Chondrocyte (in vitro differentiated cells): Measurements from ENCODE around the gene TNS2. TPM values are rescaled to one million over a fixed set of nuclear protein-coding genes. Genes with fewer than 3 reads are reported as not detected.

Source experiments
- DNase-seq: peaks from one replicate; pipeline ENCODE4 v3.0.0; 2021; ENCODE audit warnings: mixed read lengths, low spot score
- H3K27ac Mint-ChIP-seq: one replicate; pipeline ENCODE4 v1.8.0; 2021; ENCODE audit warnings: mild to moderate bottlenecking, moderate library complexity, mixed read lengths; ENCODE audit not compliant: unreplicated experiment
- H3K27me3 Mint-ChIP-seq: 2 replicates; pipeline ENCODE4 v1.8.0; 2021; ENCODE audit warnings: low read depth, mixed read lengths
- H3K36me3 Mint-ChIP-seq: 2 replicates; pipeline ENCODE4 v1.8.0; 2021; ENCODE audit warnings: low read depth, mixed read lengths
- H3K4me1 Mint-ChIP-seq: 2 replicates; pipeline ENCODE4 v1.8.0; 2021; ENCODE audit warnings: low read depth, mild to moderate bottlenecking, mixed read lengths
- H3K4me3 Mint-ChIP-seq: one replicate; pipeline ENCODE4 v1.8.0; 2021; ENCODE audit warnings: mild to moderate bottlenecking, moderate library complexity, mixed read lengths; ENCODE audit not compliant: unreplicated experiment
- H3K9me3 Mint-ChIP-seq: 2 replicates; pipeline ENCODE4 v1.8.0; 2021; ENCODE audit warnings: low read depth, mixed read lengths
- CTCF ChIP-seq: fragments of 200-600 bp; sonication (generic); IDR thresholded peaks from 2 replicates; pipeline ENCODE4 v1.5.0; 2021; ENCODE audit warnings: antibody characterized with exemption, mild to moderate bottlenecking, moderate library complexity
- total RNA-seq: library from RNA; stranded (reverse); gene quantifications from 3 replicates; pipeline ENCODE4 v1.2.1, GENCODE V29; 2021

Gene TNS2
- total RNA-seq, 1 donor from 2014 or later: 104 TPM

DNA sequence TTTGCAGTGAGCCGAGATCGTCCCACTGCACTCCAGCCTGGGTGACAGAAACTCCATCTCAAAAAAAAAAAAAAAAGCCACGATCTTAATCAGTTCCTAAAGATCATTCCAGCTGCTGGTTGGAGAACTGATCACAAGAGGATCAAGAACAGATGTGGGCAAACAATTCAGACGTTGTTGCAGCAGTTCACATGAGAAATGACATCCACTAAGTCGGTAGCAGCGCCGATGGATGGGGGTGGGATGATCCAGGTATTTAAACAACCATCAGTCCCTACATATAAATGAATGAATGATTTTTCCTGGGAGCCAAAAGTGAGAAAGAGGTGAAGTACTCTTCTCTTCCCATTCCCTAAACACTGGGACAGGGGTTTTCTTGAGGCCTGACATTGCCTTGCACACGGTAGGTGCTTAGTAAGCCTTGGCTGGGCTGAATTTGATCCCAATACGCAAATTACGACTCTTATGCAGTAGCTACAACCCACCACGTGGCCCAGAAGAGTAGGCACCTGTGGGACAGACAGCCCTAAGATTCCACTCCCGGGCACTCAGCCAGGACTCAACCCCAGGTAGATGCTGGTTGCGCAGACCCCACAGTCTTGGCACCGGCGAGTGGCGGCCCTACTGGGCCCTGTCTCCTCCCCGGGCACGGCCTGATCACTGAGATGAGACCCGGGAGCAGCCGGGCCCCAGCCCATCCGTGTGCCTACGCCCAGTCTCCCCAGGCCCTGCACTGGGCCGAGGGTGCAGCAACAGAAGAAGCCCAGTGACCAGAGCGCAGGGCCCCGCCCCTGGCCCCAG is 28.8 kb downstream of the TNS2 start:
- peak; percentile 30 for TF ChIP-seq CTCF
- DNase-seq: peak; percentile 6
- Mint-ChIP-seq H3K27me3 (no peaks in the 10 kb centered on the region), H3K4me1 (peaks cover 38% of the 10 kb centered on the region), H3K4me3 (peak overlapping the region; percentile 81), H3K27ac (peak overlapping the region; percentile 97), H3K36me3 (peaks cover 28% of the 10 kb centered on the region), H3K9me3 (no peaks in the 10 kb centered on the region)

- no peaks in the 10 kb centered on the region for H3K9me3 Mint-ChIP-seq
Observed at GRCh38 chr12:53079226-53080117, 29.6 kb downstream of the TNS2 start, which contains the start of gene SPRYD3. TSS of gene SPRYD3 (minus strand) at chr12:53079390. CDS start at chr12:53079333, 57 bp downstream.

DNA sequence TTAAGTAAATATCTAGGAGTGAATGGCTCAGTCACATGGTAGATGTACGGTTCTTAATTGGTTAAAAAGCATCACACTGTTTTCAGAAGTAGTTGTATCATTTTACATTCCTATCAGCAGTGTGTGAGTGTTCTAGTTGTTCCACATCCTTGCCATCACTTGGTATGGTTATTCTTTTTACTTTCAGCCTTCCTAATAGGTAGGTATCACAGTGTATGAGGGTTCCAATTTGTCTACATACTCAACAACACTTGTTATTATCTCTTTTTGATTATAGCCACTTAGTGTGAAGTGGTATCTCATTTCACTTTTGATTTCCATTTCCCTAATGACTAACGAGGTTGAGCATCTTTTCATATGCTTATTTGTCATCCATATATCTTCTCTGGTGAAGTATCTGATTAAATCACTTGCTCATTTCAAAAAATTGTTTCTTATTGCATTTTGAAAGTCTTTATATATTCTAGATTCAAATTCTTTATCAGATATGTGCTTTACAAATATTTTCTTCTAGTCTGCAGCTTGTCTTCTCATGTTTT is 32.8 kb downstream of the TNS2 start:
- no peak overlapping the region for H3K27ac Mint-ChIP-seq
- TF ChIP-seq CTCF: no peak
- H3K9me3 Mint-ChIP-seq: no peaks in the 10 kb centered on the region
- no peak overlapping the region for H3K4me3 Mint-ChIP-seq
- H3K27me3 Mint-ChIP-seq: no peaks in the 10 kb centered on the region
- H3K4me1 Mint-ChIP-seq: peaks cover 25% of the 10 kb centered on the region
- H3K36me3 Mint-ChIP-seq: no peaks in the 10 kb centered on the region
- no peak for DNase-seq

More at GRCh38 chr12:53079226-53080117, 29.6 kb downstream of the TNS2 start, which contains the start of gene SPRYD3:
- H3K4me1 Mint-ChIP-seq: peaks cover 31% of the 10 kb centered on the region
- TF ChIP-seq CTCF: no peak
- H3K27me3 Mint-ChIP-seq: no peaks in the 10 kb centered on the region
- H3K27ac Mint-ChIP-seq: peak within 1 kb of the TSS; percentile 97
- DNase-seq: peak; percentile 100
- H3K4me3 Mint-ChIP-seq: peak within 1 kb of the TSS; percentile 81
- H3K36me3 Mint-ChIP-seq: peaks cover 20% of the 10 kb centered on the region

DNA sequence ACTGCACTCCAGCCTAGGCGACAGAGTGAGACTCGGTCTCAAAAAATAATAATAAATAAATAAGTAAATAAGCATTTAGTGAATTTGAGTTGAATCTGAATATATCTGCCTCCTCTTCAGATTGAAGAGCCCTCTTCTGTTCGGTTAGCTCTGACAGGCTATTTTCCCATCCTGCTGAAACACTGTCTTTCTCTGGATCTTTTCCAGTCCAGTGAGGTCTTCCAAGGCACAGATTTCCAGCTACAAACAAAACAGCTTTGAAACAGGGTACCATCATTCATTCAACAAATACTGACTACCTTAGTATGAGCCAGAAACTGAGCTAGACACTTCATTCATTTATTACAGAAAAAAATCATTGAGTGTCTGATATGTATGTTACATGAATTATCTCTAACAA is 36.5 kb downstream of the TNS2 start:
- no peaks in the 10 kb centered on the region for H3K27me3 Mint-ChIP-seq
- H3K4me3 Mint-ChIP-seq: no peak overlapping the region
- H3K27ac Mint-ChIP-seq: no peak overlapping the region
- no peaks in the 10 kb centered on the region for H3K36me3 Mint-ChIP-seq
- TF ChIP-seq CTCF: no peak
- no peak for DNase-seq
- no peaks in the 10 kb centered on the region for H3K9me3 Mint-ChIP-seq
- H3K4me1 Mint-ChIP-seq: no peaks in the 10 kb centered on the region

DNA sequence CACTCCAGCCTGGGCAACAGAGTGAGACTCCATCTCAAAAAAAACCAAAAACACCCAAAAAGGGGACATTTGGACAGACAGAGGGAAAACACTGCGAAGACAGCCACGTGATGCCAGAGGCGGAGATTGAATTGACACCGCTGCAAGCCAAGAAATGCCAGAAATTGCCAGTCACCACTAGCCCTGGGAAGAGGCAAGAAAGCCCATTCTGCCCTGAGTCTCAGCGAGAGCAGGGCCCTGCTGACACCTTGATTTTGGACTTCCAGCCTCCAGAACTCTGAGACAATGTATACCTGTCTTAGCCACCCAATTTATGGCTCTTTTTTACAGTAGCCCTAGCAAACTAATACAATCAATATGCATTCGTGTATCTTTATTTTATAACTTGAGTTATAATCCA is 40.2 kb downstream of the TNS2 start:
- H3K4me1 Mint-ChIP-seq: no peaks in the 10 kb centered on the region
- H3K4me3 Mint-ChIP-seq: no peak overlapping the region

More for the DNA sequence above, 40.2 kb downstream of the TNS2 start:
- Mint-ChIP-seq H3K36me3 (no peaks in the 10 kb centered on the region), H3K27me3 (no peaks in the 10 kb centered on the region), H3K27ac (no peak overlapping the region), H3K9me3 (no peaks in the 10 kb centered on the region)
- DNase-seq: no peak
- TF ChIP-seq CTCF: no peak
